OCI-LY1 (cell line): ENCODE measurements around the gene ABHD18.

Experiments
- CTCF ChIP-seq: fragments of 200-600 bp; sonication (generic), shearing (Covaris generic); IDR thresholded peaks from 2 replicates; pipeline ENCODE4 v1.5.1; 2017; ENCODE audit warnings: mild to moderate bottlenecking, antibody characterized with exemption, low read length, moderate library complexity, mixed read lengths
- EZH2 ChIP-seq: fragments of 200-600 bp; sonication (generic), shearing (Covaris generic); IDR thresholded peaks from 2 replicates; pipeline ENCODE4 v1.8.0; 2017; ENCODE audit warnings: borderline replicate concordance, mixed run types, mild to moderate bottlenecking, antibody characterized with exemption, low read length, moderate library complexity, mixed read lengths

DNA sequence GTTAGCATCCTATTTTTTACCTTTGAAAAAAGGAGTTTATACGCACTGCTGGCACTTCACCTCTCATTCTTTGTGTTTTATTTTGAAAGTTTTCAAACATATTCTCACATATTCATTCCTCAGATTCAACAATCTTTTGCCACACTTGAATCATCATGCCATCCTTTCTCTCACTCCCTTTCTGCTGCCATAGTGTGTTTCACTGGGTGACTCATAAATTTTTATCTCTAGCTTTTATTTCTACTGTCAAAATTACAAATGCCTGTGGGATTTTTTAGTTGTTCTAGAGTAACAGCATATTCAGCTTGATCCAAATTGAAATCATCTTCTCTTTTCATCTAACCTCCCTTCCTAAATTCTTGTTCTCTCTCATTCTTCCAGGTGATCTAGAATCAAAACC lies 28.2 kb upstream of the ABHD18 start:
- TF ChIP-seq CTCF, result no peak
- no peak for TF ChIP-seq EZH2
